ENCODE results near the gene COL4A4.

COL4A4 gene

DNA sequence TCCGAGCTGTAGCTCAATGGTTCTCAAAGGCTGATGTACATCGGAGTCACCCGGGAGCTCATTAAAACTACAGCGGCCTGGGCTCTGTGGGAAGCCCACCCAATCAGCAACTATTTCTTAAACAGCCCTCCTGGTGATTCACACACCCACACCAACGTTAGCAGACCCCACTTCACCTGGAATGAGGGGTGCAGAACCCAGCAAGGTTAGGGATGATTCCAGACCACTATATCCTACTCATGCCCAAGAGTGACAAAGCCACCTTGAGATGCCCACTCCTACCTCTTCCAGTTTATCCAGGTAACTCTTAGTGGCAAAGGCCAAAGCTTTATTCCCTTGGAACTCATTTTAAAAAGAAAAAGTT, 178.4 kb downstream of the COL4A4 start:
- in situ Hi-C loops (cut with HindIII; ENCODE audit: low sequenced_read_pairs), result no loop called here

GRCh38 chr2:226984750-226985582, 179.0 kb downstream of the COL4A4 start:
- in situ Hi-C loops (cut with HindIII; ENCODE audit: low sequenced_read_pairs), result no loop called here

DNA sequence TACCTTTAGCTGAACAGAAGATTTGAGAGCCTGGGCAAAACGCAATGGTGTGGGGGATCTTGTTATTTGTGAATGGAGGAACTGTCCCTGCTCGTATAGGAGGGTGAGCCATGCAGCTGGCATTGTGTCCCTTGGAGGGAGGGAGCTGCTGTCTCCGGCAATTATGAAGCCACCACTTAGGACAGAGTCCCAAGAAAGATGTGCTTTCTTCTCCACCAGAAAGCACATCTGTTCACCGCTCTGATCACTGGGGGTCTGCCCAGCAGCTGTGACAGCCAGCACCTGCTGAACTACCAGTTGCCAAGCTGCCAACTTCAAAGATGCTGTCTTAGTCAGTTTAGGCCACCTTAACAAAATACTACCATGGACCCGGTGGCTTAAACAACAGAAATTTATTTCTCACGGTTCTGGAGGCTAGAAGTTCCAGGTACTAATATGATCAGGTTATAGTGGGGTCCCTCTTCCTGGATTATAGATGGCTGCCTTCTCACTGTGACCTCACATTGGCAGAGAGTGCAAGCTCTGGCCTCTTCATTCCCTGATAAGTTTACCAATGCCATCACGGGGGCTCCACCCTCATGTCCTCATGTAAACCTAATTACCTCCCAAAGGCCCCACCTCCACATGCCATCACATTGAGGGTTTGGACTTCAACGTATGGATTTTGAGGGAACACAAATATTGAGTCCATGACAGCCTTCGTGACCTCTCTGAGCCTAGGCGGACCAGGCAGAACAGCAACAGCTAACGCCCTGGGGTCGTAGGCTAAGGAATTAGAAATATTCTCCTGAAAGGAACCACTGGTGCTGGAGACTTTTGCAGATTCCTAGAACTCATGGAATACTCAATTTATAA, 179.9 kb downstream of the COL4A4 start:
- in situ Hi-C loops (cut with HindIII; ENCODE audit: low sequenced_read_pairs), result no loop called here

- in situ Hi-C loops (cut with HindIII; ENCODE audit: low sequenced_read_pairs), result no loop called here
Measured at GRCh38 chr2:226981791-226982326, 182.1 kb downstream of the COL4A4 start.

- in situ Hi-C loops (cut with HindIII; ENCODE audit: low sequenced_read_pairs), result no loop called here
Measured at GRCh38 chr2:226979004-226979403, 185.0 kb downstream of the COL4A4 start.

GRCh38 chr2:226978300-226978699, 185.7 kb downstream of the COL4A4 start:
- in situ Hi-C loops (cut with HindIII; ENCODE audit: low sequenced_read_pairs), result no loop called here

GRCh38 chr2:226977775-226978190, 186.2 kb downstream of the COL4A4 start:
- in situ Hi-C loops (cut with HindIII; ENCODE audit: low sequenced_read_pairs), result no loop called here

DNA sequence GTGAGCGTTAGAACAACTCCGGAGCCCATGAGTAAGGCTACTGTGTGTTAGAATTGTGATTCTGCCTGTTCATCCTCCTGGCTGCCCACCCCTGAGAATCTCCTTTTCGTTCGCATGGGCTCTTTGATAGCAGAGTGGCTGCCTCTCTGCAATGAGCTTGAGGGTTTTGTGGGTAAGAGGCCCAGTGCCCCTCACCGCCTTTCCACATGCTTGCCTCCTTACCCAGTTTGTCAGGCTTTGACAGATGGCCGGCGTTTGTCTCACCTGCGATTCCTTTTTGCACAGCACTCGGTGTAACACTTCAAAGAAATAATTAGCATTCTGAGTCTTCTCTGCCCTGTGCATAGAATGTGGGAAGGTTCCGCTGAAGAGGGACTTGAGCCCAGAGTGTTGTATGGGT, 190.2 kb downstream of the COL4A4 start:
- in situ Hi-C loops (cut with HindIII; ENCODE audit: low sequenced_read_pairs), result no loop called here

- in situ Hi-C loops (cut with HindIII; ENCODE audit: low sequenced_read_pairs), result no loop called here
Measured at GRCh38 chr2:226971770-226972169, 192.2 kb downstream of the COL4A4 start.

GRCh38 chr2:226971084-226971483, 192.9 kb downstream of the COL4A4 start:
- in situ Hi-C loops (cut with HindIII; ENCODE audit: low sequenced_read_pairs), result no loop called here

- in situ Hi-C loops (cut with HindIII; ENCODE audit: low sequenced_read_pairs), result no loop called here
Measured at GRCh38 chr2:226970362-226970761, 193.6 kb downstream of the COL4A4 start.

- in situ Hi-C loops (cut with HindIII; ENCODE audit: low sequenced_read_pairs), result no loop called here
Measured at GRCh38 chr2:226969417-226970080, 194.5 kb downstream of the COL4A4 start.

GRCh38 chr2:226965376-226965775, 198.6 kb downstream of the COL4A4 start:
- in situ Hi-C loops (cut with HindIII; ENCODE audit: low sequenced_read_pairs), result no loop called here

- in situ Hi-C loops (cut with HindIII; ENCODE audit: low sequenced_read_pairs), result no loop called here
Measured at GRCh38 chr2:226963528-226963927, 200.5 kb downstream of the COL4A4 start.

- in situ Hi-C loops (cut with HindIII; ENCODE audit: low sequenced_read_pairs), result no loop called here
Measured at GRCh38 chr2:226962176-226962773, 201.7 kb downstream of the COL4A4 start.

DNA sequence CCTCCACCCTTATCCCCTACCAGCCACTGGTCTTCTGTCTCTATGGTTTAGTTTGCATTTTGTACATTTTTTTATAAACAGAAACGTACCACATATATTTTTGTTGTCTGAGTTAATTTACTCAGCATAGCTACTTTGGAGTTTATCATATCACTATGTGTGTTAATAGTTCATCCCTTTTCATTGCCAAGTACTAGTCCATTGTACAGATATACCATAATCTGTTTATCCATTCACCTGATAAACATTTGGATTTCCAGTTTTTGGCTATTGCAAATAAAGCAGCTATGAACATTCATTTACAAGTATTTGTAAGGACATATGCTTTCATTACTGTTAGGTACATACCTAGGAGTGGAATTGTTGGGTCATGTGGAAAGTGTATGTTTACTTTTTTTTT, 204.6 kb downstream of the COL4A4 start:
- in situ Hi-C loops (cut with HindIII; ENCODE audit: low sequenced_read_pairs), result no loop called here

GRCh38 chr2:226956659-226957058, 207.3 kb downstream of the COL4A4 start:
- in situ Hi-C loops (cut with HindIII; ENCODE audit: low sequenced_read_pairs), result no loop called here

DNA sequence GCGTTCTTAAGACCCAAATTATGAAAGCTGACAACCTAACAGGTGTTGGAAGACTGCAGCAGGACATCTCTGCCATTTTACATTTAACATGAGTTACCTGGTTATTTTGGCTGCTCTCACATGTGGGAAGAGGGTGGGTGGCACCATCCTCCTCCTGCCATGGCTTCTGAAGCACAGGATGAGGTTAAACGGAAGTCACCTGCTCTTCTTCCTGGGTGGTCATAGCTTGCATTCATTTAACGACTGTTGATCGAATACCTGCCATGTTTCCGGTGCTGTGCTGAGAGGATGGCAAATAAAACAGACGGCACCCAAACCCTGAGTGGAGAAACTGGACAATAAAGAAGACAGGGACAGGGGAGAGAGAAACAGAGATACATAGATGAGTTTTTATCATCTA, 210.2 kb downstream of the COL4A4 start:
- in situ Hi-C loops (cut with HindIII; ENCODE audit: low sequenced_read_pairs), result no loop called here

- in situ Hi-C loops (cut with HindIII; ENCODE audit: low sequenced_read_pairs), result no loop called here
Measured at GRCh38 chr2:226953206-226953605, 210.8 kb downstream of the COL4A4 start.
